Tibial nerve (tissue), 4 donors: ENCODE results near the gene GPR63. TPM values are rescaled to one million over a fixed set of nuclear protein-coding genes. Genes with fewer than 3 reads are reported as not detected.

ENCODE experiments used
- DNase-seq, 2 donors: peaks; one replicate each; pipeline ENCODE4 v3.0.0-alpha.2; 2019; ENCODE audit warnings: low spot score in 2 of 2
- H3K27ac ChIP-seq, 4 donors: fragments of 200-600 bp; sonication (generic) in 3 of 4; one replicate each; pipeline ENCODE4 v1.5.1; 2017 to 2019; ENCODE audit warnings: mild to moderate bottlenecking in 1 of 4
- H3K27me3 ChIP-seq, 2 donors: fragments of 200-600 bp; sonication (generic) in 1 of 2; one replicate each; pipeline versions ENCODE4 v1.5.1 to v1.6.0; 2017 to 2019
- H3K36me3 ChIP-seq, 3 donors: fragments of 200-600 bp; sonication (generic); one replicate each; pipeline ENCODE4 v1.5.1; 2018 to 2019
- H3K4me1 ChIP-seq, 4 donors: fragments of 200-600 bp; sonication (generic) in 3 of 4; one replicate each; pipeline ENCODE4 v1.5.1; 2017 to 2019
- H3K4me3 ChIP-seq, 4 donors: fragments of 200-600 bp; sonication (generic) in 3 of 4; one replicate each; pipeline ENCODE4 v1.5.1; 2017 to 2019; ENCODE audit warnings: mild to moderate bottlenecking in 1 of 4, moderate library complexity in 1 of 4
- H3K9me3 ChIP-seq, 4 donors: fragments of 200-600 bp; sonication (generic) in 3 of 4; one replicate each; pipeline ENCODE4 v1.5.1; 2017 to 2019
- EP300 ChIP-seq, 2 donors: sonication (generic); formaldehyde crosslinking; IDR thresholded peaks; one replicate each; pipeline ENCODE4 v1.6.1; 2017; ENCODE audit warnings: antibody characterized with exemption in 2 of 2, mild to moderate bottlenecking in 1 of 2
- POLR2A ChIP-seq, 2 donors: fragments of 450-650 bp; IDR thresholded peaks; one replicate each; pipeline ENCODE4 v1.6.1; 2017; ENCODE audit warnings: antibody characterized with exemption in 2 of 2, mild to moderate bottlenecking in 2 of 2, moderate library complexity in 2 of 2
- WGBS, 2 donors: methylation state at CpG; one replicate each; pipeline ENCODE4 v1.1.5; 2018; 5-methylcytosine and 5-hydroxymethylcytosine counted together
- total RNA-seq, 4 donors: library from RNA; depleted of rRNA; stranded (reverse); fragments of >200 nt; gene quantifications; one replicate each; pipeline ENCODE4 v1.1.0, GENCODE V29; 2016
- TF ChIP-seq, protein P1 (sequence below), 5 experiments: fragments of 200-600 bp in 3 of 5; fragments of 450-650 bp in 2 of 5; sonication (generic) in 3 of 5; IDR thresholded peaks; one replicate each; pipeline ENCODE4 v1.5.1; 2016 to 2019; ENCODE audit warnings: antibody characterized with exemption in 5 of 5, mild to moderate bottlenecking in 3 of 5, moderate library complexity in 2 of 5

The GPR63 gene
- total RNA-seq, 4 donors from 2014 or later: 0.20 to 1.3 (median 0.89) TPM

DNA sequence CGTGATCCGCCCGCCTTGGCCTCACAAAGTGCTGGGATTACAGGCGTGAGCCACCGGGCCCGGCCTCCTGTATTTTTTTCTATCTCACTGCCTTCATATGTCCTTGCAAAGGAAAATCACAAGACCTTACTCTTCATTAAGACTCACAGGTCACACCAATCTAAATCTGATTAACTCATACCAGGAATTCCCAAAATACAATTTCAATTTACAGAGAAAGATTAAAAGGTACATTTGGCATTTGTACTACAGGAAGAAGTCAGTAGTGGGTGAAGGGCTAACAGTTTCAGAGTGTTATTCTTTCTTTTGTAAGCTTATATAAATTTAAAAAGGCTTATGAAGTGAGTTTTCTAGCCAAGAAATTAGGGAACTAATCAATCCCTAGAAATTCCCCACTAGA is 87.4 kb downstream of the GPR63 start:
- TF ChIP-seq POLR2A (IDR thresholded peaks at IDR 0.05): no peak
- TF ChIP-seq, protein P1, sequence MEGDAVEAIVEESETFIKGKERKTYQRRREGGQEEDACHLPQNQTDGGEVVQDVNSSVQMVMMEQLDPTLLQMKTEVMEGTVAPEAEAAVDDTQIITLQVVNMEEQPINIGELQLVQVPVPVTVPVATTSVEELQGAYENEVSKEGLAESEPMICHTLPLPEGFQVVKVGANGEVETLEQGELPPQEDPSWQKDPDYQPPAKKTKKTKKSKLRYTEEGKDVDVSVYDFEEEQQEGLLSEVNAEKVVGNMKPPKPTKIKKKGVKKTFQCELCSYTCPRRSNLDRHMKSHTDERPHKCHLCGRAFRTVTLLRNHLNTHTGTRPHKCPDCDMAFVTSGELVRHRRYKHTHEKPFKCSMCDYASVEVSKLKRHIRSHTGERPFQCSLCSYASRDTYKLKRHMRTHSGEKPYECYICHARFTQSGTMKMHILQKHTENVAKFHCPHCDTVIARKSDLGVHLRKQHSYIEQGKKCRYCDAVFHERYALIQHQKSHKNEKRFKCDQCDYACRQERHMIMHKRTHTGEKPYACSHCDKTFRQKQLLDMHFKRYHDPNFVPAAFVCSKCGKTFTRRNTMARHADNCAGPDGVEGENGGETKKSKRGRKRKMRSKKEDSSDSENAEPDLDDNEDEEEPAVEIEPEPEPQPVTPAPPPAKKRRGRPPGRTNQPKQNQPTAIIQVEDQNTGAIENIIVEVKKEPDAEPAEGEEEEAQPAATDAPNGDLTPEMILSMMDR (IDR thresholded peaks at IDR 0.05): no peak
- TF ChIP-seq EP300 (IDR thresholded peaks at IDR 0.05): no peak
- no peak for DNase-seq
- WGBS, 2 donors: 94 to 95% methylated on average over 6 of the region's 6 CpGs
- Histone ChIP-seq H3K4me3 (no peak overlapping the region), H3K4me1 (no peaks in the 10 kb centered on the region), H3K27me3 (no peaks in the 10 kb centered on the region), H3K36me3 (no peaks in the 10 kb centered on the region), H3K9me3 (no peaks in the 10 kb centered on the region), H3K27ac (no peak overlapping the region)

Other genes with a start within 250 kb of the GPR63 start
- 10 to 100 TPM; 13.1 to 22.9 (median 13.8) TPM for gene NDUFAF4, start 60.4 kb upstream of the GPR63 start, total RNA-seq
- gene KLHL32, start 87.3 kb upstream of the GPR63 start, total RNA-seq: 1 to 10 TPM; 2.0 to 2.5 (median 2.4) TPM